K562 (cell line): Measurements from ENCODE around the gene AMN1. TPM values are rescaled to one million over a fixed set of nuclear protein-coding genes. Genes with fewer than 3 reads are reported as not detected.
A peak's percentile ranks its signal among the peaks of the same experiment; 100 is the strongest.

Experiments used
- DMBX1 ChIP-seq: fragments of 250-450 bp; sonication (Bioruptor Pico); IDR thresholded peaks from 2 replicates; pipeline ENCODE4 v1.8.0; 2022; ENCODE audit warnings: inconsistent platforms, mild to moderate bottlenecking, moderate library complexity, borderline replicate concordance
- FOXJ2 ChIP-seq: fragments of 200-800 bp; sonication (Bioruptor generic); IDR thresholded peaks from 2 replicates; pipeline ENCODE4 v1.6.1; 2016; ENCODE audit warnings: missing genetic modification characterization, missing compliant biosample characterization
- FOXK1 ChIP-seq: sonication (generic); formaldehyde crosslinking; IDR thresholded peaks from 2 replicates; pipeline ENCODE4 v1.8.0; 2022; ENCODE audit warnings: missing genetic modification reagents, mild to moderate bottlenecking, borderline replicate concordance
- MCM2 ChIP-seq: fragments of 450-650 bp; IDR thresholded peaks from 2 replicates; pipeline ENCODE4 v1.6.1; 2017; ENCODE audit warnings: low read depth, mild to moderate bottlenecking
- TOE1 ChIP-seq, 2 experiments: fragments of 450-650 bp in 1 of 2; sonication (generic) in 1 of 2; formaldehyde crosslinking in 1 of 2; IDR thresholded peaks; 2 replicates each; pipeline versions ENCODE4 v1.7.1 to v1.8.0; 2016 to 2022; ENCODE audit warnings: borderline replicate concordance in 2 of 2, mild to moderate bottlenecking in 2 of 2, antibody characterized with exemption in 1 of 2, inconsistent platforms in 1 of 2, low read depth in 1 of 2, missing genetic modification reagents in 1 of 2, moderate library complexity in 1 of 2
- ZNF232 ChIP-seq: sonication (generic); formaldehyde crosslinking; IDR thresholded peaks from 2 replicates; pipeline ENCODE4 v1.8.0; 2022; ENCODE audit warnings: mild to moderate bottlenecking, missing genetic modification reagents
- ZNF41 ChIP-seq: fragments of 250-450 bp; sonication (Bioruptor Pico); conservative IDR thresholded peaks from 2 replicates; pipeline ENCODE4 v1.4.0; 2020; ENCODE audit warnings: mild to moderate bottlenecking
- polyA plus RNA-seq, 8 experiments: library from polyadenylated mRNA; depleted of rRNA in 4 of 8; stranded (reverse) in 5 of 8; unstranded in 3 of 8; fragments of >200 nt; fragmentation: Nextera tagmentation in 2 of 8; fragmentation: Illumina TruSeq in 1 of 8; extraction: Ambion mirVana in 2 of 8; extraction: Trizol in 1 of 8; gene quantifications; 2 replicates each; pipeline versions ENCODE4 v1.2.1 to v1.2.3, GENCODE V29; 2011 to 2014; ENCODE audit warnings: inconsistent platforms in 1 of 8, missing spikeins in 1 of 8
- total RNA-seq, 7 experiments: library from RNA; depleted of rRNA in 6 of 7; stranded (reverse); fragments of >200 nt in 6 of 7; fragmentation: Illumina TruSeq in 2 of 7; extraction: Trizol in 2 of 7; gene quantifications; 2 replicates each; pipeline versions ENCODE4 v1.2.1 to v1.2.3, GENCODE V29; 2011 to 2021; ENCODE audit warnings: low replicate concordance in 1 of 7
- TF ChIP-seq, protein P1 (sequence below), 2 experiments: fragments of 450-650 bp; IDR thresholded peaks; 2 replicates each; pipeline ENCODE4 v1.6.1; 2016
- TF ChIP-seq, protein P2 (sequence below): fragments of 450-650 bp; IDR thresholded peaks from 2 replicates; pipeline ENCODE4 v1.6.1; 2017; ENCODE audit warnings: antibody characterized with exemption
- TF ChIP-seq, protein P3 (sequence below), 2 experiments: IDR thresholded peaks; 2 replicates each; pipeline ENCODE4 v1.6.1; 2011; ENCODE audit warnings: borderline replicate concordance in 1 of 2, control low read depth in 1 of 2, low read depth in 1 of 2, low read length in 1 of 2, mild to moderate bottlenecking in 1 of 2, mixed read lengths in 1 of 2, moderate library complexity in 1 of 2; ENCODE audit not compliant: insufficient read depth in 1 of 2, insufficient read length in 1 of 2, poor library complexity in 1 of 2, severe bottlenecking in 1 of 2; ENCODE audit errors: extremely low read depth in 1 of 2
- TF ChIP-seq, protein P4 (sequence below), 3 experiments: fragments of 200-800 bp in 1 of 3; sonication (Bioruptor generic) in 1 of 3; sonication (generic) in 1 of 3; formaldehyde crosslinking in 1 of 3; IDR thresholded peaks; 2 replicates each; pipeline versions ENCODE4 v1.6.1 to v1.8.0; 2016 to 2022; ENCODE audit warnings: mild to moderate bottlenecking in 2 of 3, missing compliant biosample characterization in 2 of 3, missing genetic modification characterization in 2 of 3, missing genetic modification reagents in 1 of 3

Gene AMN1
- total and polyA plus RNA-seq, 9 of the 15 experiments (the other 6 are each of a cell fraction or from before 2014, with no cell fraction given) = 5.2 to 27.6 (median 13.0) TPM

DNA sequence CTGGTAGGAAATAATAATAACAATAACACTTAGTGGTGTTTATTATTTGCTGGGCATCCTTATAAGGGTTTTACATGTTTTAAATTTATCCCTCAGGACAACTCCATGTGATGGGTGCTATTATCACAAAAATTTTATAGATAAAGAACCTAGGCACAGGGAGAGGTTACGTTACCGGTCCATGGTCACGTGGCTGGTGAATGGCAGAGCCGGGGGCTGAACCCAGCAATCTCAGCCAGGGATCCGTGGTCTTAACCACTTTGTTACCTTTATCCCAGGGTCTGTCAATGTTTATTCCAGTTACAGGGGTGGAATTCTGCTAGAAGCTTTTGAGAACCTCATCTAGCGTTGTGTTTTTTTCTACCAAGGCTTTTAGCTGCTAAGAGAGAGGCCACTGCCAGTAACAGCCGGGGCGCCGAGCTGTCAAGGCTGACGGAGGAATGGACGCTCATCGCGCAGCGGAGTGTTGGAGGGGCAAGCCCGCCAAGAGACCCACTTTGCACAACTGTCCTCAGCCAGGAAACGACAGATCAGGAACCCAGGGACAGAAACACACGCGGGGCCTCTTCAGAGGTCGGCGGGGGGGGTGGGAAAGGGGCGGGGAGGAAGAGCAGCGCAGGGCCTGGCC is 418 bp downstream of the AMN1 start (continued):
- peak; percentile 28; the same call in 1 of the 2 replicates for TF ChIP-seq TOE1 (IDR thresholded peaks at IDR 0.05; ENCODE audit: borderline replicate concordance)
- 0 out of 2 replicates have a peak, but pooled peaks have one; percentile 28 for TF ChIP-seq TOE1 (CRISPR knock-in tag; IDR thresholded peaks at IDR 0.05; ENCODE audit: borderline replicate concordance, low read depth)
- TF ChIP-seq, protein P1, sequence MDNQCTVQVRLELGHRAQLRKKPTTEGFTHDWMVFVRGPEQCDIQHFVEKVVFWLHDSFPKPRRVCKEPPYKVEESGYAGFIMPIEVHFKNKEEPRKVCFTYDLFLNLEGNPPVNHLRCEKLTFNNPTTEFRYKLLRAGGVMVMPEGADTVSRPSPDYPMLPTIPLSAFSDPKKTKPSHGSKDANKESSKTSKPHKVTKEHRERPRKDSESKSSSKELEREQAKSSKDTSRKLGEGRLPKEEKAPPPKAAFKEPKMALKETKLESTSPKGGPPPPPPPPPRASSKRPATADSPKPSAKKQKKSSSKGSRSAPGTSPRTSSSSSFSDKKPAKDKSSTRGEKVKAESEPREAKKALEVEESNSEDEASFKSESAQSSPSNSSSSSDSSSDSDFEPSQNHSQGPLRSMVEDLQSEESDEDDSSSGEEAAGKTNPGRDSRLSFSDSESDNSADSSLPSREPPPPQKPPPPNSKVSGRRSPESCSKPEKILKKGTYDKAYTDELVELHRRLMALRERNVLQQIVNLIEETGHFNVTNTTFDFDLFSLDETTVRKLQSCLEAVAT (IDR thresholded peaks at IDR 0.05) = 0 out of 4 replicates have a peak, but pooled peaks of 1 of the 2 experiments have one; percentile 59
- 0 out of 2 replicates have a peak, but pooled peaks have one; percentile 33 for TF ChIP-seq DMBX1
- TF ChIP-seq, protein P2, sequence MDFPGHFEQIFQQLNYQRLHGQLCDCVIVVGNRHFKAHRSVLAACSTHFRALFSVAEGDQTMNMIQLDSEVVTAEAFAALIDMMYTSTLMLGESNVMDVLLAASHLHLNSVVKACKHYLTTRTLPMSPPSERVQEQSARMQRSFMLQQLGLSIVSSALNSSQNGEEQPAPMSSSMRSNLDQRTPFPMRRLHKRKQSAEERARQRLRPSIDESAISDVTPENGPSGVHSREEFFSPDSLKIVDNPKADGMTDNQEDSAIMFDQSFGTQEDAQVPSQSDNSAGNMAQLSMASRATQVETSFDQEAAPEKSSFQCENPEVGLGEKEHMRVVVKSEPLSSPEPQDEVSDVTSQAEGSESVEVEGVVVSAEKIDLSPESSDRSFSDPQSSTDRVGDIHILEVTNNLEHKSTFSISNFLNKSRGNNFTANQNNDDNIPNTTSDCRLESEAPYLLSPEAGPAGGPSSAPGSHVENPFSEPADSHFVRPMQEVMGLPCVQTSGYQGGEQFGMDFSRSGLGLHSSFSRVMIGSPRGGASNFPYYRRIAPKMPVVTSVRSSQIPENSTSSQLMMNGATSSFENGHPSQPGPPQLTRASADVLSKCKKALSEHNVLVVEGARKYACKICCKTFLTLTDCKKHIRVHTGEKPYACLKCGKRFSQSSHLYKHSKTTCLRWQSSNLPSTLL = no peak
- TF ChIP-seq, protein P3, sequence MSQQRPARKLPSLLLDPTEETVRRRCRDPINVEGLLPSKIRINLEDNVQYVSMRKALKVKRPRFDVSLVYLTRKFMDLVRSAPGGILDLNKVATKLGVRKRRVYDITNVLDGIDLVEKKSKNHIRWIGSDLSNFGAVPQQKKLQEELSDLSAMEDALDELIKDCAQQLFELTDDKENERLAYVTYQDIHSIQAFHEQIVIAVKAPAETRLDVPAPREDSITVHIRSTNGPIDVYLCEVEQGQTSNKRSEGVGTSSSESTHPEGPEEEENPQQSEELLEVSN (IDR thresholded peaks at IDR 0.05; ENCODE audit: borderline replicate concordance in 1 of 2, extremely low read depth in 1 of 2, insufficient read depth in 1 of 2, insufficient read length in 1 of 2, low read depth in 1 of 2, low read length in 1 of 2, poor library complexity in 1 of 2, severe bottlenecking in 1 of 2) = peak in 1 of 2 experiments; percentile 9
- no peak; the same call in 1 of the 2 replicates for TF ChIP-seq ZNF41 (CRISPR knock-in tag)
- peak; percentile 46; the same call in 1 of the 2 replicates for TF ChIP-seq FOXJ2 (tag)
- TF ChIP-seq FOXK1 (CRISPR knock-in tag) = no peak
- no peak for TF ChIP-seq MCM2
- no peak for TF ChIP-seq ZNF232 (CRISPR knock-in tag)
- TF ChIP-seq, protein P4, sequence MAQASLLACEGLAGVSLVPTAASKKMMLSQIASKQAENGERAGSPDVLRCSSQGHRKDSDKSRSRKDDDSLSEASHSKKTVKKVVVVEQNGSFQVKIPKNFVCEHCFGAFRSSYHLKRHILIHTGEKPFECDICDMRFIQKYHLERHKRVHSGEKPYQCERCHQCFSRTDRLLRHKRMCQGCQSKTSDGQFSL (CRISPR knock-in tag; IDR thresholded peaks at IDR 0.05) = peak; percentile 87
- TF ChIP-seq, protein P4 (tag; IDR thresholded peaks at IDR 0.05) = peak in 1 of 2 experiments; percentile 87; a peak in 2 of 4 replicates
